DND-41 (cell line): ENCODE data around the gene C19orf73.

ENCODE experiments used
- ATAC-seq: fragments of 200-7000 bp; cut with Tn5 transposase; 3 replicates; pipeline ENCODE4 v1.9.1; 2021; ENCODE audit warnings: low read depth; ENCODE audit not compliant: insufficient read depth
- DNase-seq: peaks from one replicate; pipeline ENCODE4 v3.0.0-alpha.2; 2020
- H2AFZ ChIP-seq: 2 replicates; pipeline ENCODE4 v1.6.0; 2012; ENCODE audit warnings: low read depth, low read length
- H3K27ac ChIP-seq: 2 replicates; pipeline ENCODE4 v1.5.1; 2012; ENCODE audit warnings: low read length, inconsistent platforms
- H3K27me3 ChIP-seq: fragments of 200-600 bp; sonication (generic); 2 replicates; pipeline ENCODE4 v1.6.0; 2012; ENCODE audit warnings: low read length, mild to moderate bottlenecking, inconsistent platforms; ENCODE audit not compliant: insufficient read depth, poor library complexity
- H3K36me3 ChIP-seq: 2 replicates; pipeline ENCODE4 v1.5.1; 2012; ENCODE audit warnings: low read length, inconsistent platforms; ENCODE audit not compliant: insufficient read depth
- H3K4me1 ChIP-seq: 2 replicates; pipeline ENCODE4 v1.5.1; 2012; ENCODE audit warnings: mild to moderate bottlenecking, low read length; ENCODE audit not compliant: insufficient read depth
- H3K4me2 ChIP-seq: 2 replicates; pipeline ENCODE4 v1.6.0; 2012; ENCODE audit warnings: mild to moderate bottlenecking, moderate library complexity, low read length, inconsistent platforms; ENCODE audit not compliant: insufficient read depth
- H3K4me3 ChIP-seq, 2 experiments: fragments of 200-600 bp in 1 of 2; shearing (Covaris generic) in 1 of 2; 2 replicates each; pipeline ENCODE4 v1.5.1; 2012 to 2016; ENCODE audit warnings: inconsistent platforms in 2 of 2, low read length in 2 of 2, mild to moderate bottlenecking in 2 of 2, low read depth in 1 of 2, moderate library complexity in 1 of 2
- H3K79me2 ChIP-seq: 2 replicates; pipeline ENCODE4 v1.6.0; 2012; ENCODE audit warnings: low read length, inconsistent platforms; ENCODE audit not compliant: insufficient read depth
- H3K9ac ChIP-seq: 2 replicates; pipeline ENCODE4 v1.6.0; 2012; ENCODE audit warnings: low read depth, mild to moderate bottlenecking, inconsistent platforms, low read length, moderate library complexity
- H3K9me3 ChIP-seq: 2 replicates; pipeline ENCODE4 v1.5.1; 2012; ENCODE audit warnings: low read length, moderate library complexity, mild to moderate bottlenecking, inconsistent platforms; ENCODE audit not compliant: insufficient read depth, severe bottlenecking
- H4K20me1 ChIP-seq: 2 replicates; pipeline ENCODE4 v1.6.0; 2012; ENCODE audit warnings: low read length; ENCODE audit not compliant: insufficient read depth
- CTCF ChIP-seq: IDR thresholded peaks from 2 replicates; pipeline ENCODE4 v1.5.1; 2012; ENCODE audit warnings: borderline replicate concordance, low read length, moderate library complexity, mild to moderate bottlenecking; ENCODE audit not compliant: poor library complexity, severe bottlenecking; ENCODE audit errors: extremely low read depth
- EZH2 ChIP-seq: IDR thresholded peaks from 3 replicates; pipeline ENCODE4 v1.6.1; 2012; ENCODE audit warnings: borderline replicate concordance, low read depth, mild to moderate bottlenecking, moderate library complexity, low read length, inconsistent platforms; ENCODE audit not compliant: severe bottlenecking

C19orf73 gene

DNA sequence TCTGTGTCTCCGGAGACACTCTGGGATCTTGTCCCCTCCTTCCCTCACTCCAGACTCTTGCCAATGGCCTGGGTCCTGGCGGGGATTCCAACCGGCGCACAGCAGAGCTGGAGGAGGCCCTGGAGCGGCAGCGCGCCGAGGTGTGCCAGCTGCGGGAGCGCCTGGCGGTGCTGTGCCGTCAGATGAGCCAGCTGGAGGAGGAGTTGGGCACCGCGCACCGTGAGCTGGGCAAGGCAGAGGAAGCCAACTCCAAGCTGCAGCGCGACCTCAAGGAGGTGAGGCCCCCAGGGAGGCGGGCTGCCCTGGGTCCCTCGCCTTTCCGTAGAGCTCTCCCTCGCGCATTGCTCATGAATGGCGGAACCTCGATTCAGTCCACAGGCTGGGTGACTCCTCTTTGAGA lies 11.4 kb upstream of the C19orf73 start:
- DNase-seq (no peak), ATAC-seq (no peak)
- no peaks in the 10 kb centered on the region for H3K9me3 ChIP-seq
- no peak overlapping the region for H3K4me3 ChIP-seq
- H2AFZ ChIP-seq = no peak overlapping the region
- peaks cover 22% of the 10 kb centered on the region for H3K4me1 ChIP-seq
- H3K79me2 ChIP-seq = peaks cover 10% of the 10 kb centered on the region
- H3K4me2 ChIP-seq = no peak overlapping the region
- no peak overlapping the region for H3K27ac ChIP-seq
- H3K27me3 ChIP-seq = no peaks in the 10 kb centered on the region
- H4K20me1 ChIP-seq = peaks cover 3% of the 10 kb centered on the region; the same call in 1 of the 2 replicates
- H3K36me3 ChIP-seq = peaks cover 33% of the 10 kb centered on the region
- TF ChIP-seq EZH2 (no peak), CTCF (no peak)
- H3K9ac ChIP-seq = no peak overlapping the region

- Histone ChIP-seq H2AFZ (no peak overlapping the region), H3K4me2 (peak overlapping the region; percentile 96), H3K4me3 (peak overlapping the region in 1 of 2 experiments; percentile 80; a peak in 2 of 4 replicates), H3K27ac (peak overlapping the region; percentile 89), H3K4me1 (peaks cover 22% of the 10 kb centered on the region), H3K9me3 (no peaks in the 10 kb centered on the region), H3K27me3 (no peaks in the 10 kb centered on the region), H3K79me2 (peaks cover 10% of the 10 kb centered on the region), H3K9ac (peak overlapping the region; percentile 47; the same call in 1 of the 2 replicates), H4K20me1 (0 out of 2 replicates have a peak, but pooled peaks cover under 1% of the 10 kb centered on the region), H3K36me3 (peaks cover 22% of the 10 kb centered on the region)
- TF ChIP-seq EZH2 (no peak), CTCF (no peak)
- DNase-seq = no peak
- no peak for ATAC-seq
These were observed 10.3 kb upstream of the C19orf73 start for GRCh38 chr19:49129238-49129583.

- Histone ChIP-seq H3K27me3 (no peaks in the 10 kb centered on the region), H3K27ac (peak overlapping the region; percentile 89), H3K36me3 (peaks cover 17% of the 10 kb centered on the region), H3K79me2 (peaks cover 10% of the 10 kb centered on the region), H2AFZ (peak overlapping the region; percentile 99), H3K4me1 (peaks cover 22% of the 10 kb centered on the region), H4K20me1 (no peaks in the 10 kb centered on the region), H3K9me3 (no peaks in the 10 kb centered on the region), H3K4me3 (peak overlapping the region; percentile 22 to 80; a peak in 3 of 4 replicates), H3K9ac (peak overlapping the region; percentile 47), H3K4me2 (peak overlapping the region; percentile 96)
- TF ChIP-seq CTCF (no peak), EZH2 (no peak)
- ATAC-seq (no peak), DNase-seq (no peak)
These were observed 9.7 kb upstream of the C19orf73 start for GRCh38 chr19:49128545-49129237.
